ENCODE results near the gene MYL6. TPM values are rescaled to one million over a fixed set of nuclear protein-coding genes. Genes with fewer than 3 reads are reported as not detected.

MYL6 gene
- total and polyA plus RNA-seq, 2 donors (not counting 3 experiments of a cell fraction or from before 2014, with no cell fraction given) = 2,543 to 8,470 TPM

DNA sequence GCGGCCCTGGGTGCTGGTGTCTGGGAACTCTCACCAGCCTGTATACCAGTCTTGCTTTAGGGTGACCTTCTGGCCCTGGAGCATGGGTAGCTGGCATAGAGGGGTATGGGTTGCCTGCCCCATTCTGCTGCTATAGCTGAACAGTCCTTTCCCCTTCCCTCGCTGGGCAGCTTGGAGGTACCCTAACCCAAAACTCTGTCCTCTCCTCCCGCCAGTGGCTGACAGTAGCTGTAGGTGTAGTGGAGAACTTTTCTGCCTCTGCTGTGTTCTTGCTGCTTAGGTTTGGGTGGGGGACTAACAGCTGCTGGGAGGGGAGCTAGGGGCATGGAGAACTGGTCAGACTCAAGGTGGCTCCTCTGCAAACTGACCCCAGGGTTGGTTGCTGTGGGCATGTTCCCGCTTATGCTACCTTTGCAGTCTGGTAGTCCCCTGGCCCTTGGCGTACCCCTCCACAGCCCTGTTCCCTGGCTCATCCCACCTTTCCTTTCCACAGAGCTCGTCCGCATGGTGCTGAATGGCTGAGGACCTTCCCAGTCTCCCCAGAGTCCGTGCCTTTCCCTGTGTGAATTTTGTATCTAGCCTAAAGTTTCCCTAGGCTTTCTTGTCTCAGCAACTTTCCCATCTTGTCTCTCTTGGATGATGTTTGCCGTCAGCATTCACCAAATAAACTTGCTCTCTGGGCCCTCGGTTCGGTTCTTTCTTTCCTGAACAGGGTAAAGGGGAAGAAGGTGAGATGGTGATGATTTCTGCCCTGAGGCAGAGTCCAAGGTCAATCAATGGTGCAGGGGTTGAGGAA lies 2.9 kb downstream of the MYL6 start:
- BruUV-seq (replicated peaks) = no TSS peak
- CTCF ChIA-PET = interaction anchor here (1.0 to 3.3 kb wide), 6 partner anchors 20 to 43 kb away, joined by 4 to 16 read pairs (median 10); partner anchors contain the start of genes ESYT1, SMARCC2 and ZC3H10
- intact Hi-C loops (cut with micrococcal nuclease) (loop anchor here (1.0 kb wide), 2 partner anchors 35 to 42 kb away; no protein-coding TSS in a partner anchor), dilution Hi-C loops (cut with MboI; ENCODE audit: extremely low pct_ligation_motif_present, low sequenced_read_pairs) (no loop called here)
- H3K4me2 ChIP-seq (ENCODE audit: insufficient read depth, low read length) = peak overlapping the region; percentile 96
- H3K9me1 ChIP-seq (replicated peaks; ENCODE audit: control insufficient read depth, extremely low read depth, insufficient read depth, low read length) = no peaks in the 10 kb centered on the region
- peaks cover 18 to 38% of the 10 kb centered on the region in 2 experiments for H3K36me3 ChIP-seq (ENCODE audit: control insufficient read depth in 2 of 2, extremely low read depth in 1 of 2, insufficient read depth in 2 of 2, low read length in 2 of 2)
- peaks cover 33% of the 10 kb centered on the region for H3K79me2 ChIP-seq (ENCODE audit: control insufficient read depth, insufficient read depth, low read length)
- H3K27me3 ChIP-seq (ENCODE audit: control insufficient read depth in 2 of 2, insufficient read depth in 2 of 2, low read length in 2 of 2) = no peaks in the 10 kb centered on the region
- POLR2A ChIA-PET = interaction anchor here (1.0 to 3.9 kb wide), 5 partner anchors 17 to 57 kb away, joined by 4 to 23 read pairs (median 8); partner anchors contain the start of genes ESYT1, PA2G4 and SMARCC2
- H2AFZ ChIP-seq (ENCODE audit: low read depth, low read length) = no peak overlapping the region
- H3K4me1 ChIP-seq (ENCODE audit: control insufficient read depth, extremely low read depth, insufficient read depth, low read length) = peaks cover 22% of the 10 kb centered on the region
- no peak for DNase-seq (ENCODE audit: low read depth, low spot score)
- H3K4me3 ChIP-seq (replicated peaks in 1 of 3; ENCODE audit: insufficient read depth in 1 of 3, low read depth in 1 of 3, low read length in 3 of 3) = peak overlapping the region in 2 of 3 experiments; percentile 78 to 98
- peak overlapping the region; percentile 61 for H3K9ac ChIP-seq (replicated peaks; ENCODE audit: extremely low read depth, insufficient read depth, low read length)
- H4K20me1 ChIP-seq (replicated peaks; ENCODE audit: control insufficient read depth, extremely low read depth, insufficient read depth, low read length) = no peaks in the 10 kb centered on the region
- H3K27ac ChIP-seq (ENCODE audit: insufficient read depth, low read depth, low read length) = peak overlapping the region; percentile 87
- TF ChIP-seq, protein P1, sequence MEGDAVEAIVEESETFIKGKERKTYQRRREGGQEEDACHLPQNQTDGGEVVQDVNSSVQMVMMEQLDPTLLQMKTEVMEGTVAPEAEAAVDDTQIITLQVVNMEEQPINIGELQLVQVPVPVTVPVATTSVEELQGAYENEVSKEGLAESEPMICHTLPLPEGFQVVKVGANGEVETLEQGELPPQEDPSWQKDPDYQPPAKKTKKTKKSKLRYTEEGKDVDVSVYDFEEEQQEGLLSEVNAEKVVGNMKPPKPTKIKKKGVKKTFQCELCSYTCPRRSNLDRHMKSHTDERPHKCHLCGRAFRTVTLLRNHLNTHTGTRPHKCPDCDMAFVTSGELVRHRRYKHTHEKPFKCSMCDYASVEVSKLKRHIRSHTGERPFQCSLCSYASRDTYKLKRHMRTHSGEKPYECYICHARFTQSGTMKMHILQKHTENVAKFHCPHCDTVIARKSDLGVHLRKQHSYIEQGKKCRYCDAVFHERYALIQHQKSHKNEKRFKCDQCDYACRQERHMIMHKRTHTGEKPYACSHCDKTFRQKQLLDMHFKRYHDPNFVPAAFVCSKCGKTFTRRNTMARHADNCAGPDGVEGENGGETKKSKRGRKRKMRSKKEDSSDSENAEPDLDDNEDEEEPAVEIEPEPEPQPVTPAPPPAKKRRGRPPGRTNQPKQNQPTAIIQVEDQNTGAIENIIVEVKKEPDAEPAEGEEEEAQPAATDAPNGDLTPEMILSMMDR (IDR thresholded peaks at IDR 0.05; ENCODE audit: extremely low read depth in 1 of 2, insufficient read depth in 1 of 2, low read depth in 1 of 2, low read length in 2 of 2) = no peak
- TF ChIP-seq POLR2A (IDR thresholded peaks at IDR 0.05; ENCODE audit: low read depth, low read length) (no peak), POLR2AphosphoS5 (IDR thresholded peaks at IDR 0.05; ENCODE audit: insufficient read depth, low read depth, low read length) (no peak), JUN (IDR thresholded peaks at IDR 0.05; ENCODE audit: borderline replicate concordance, insufficient read depth, insufficient read length, low read depth) (no peak), FOS (IDR thresholded peaks at IDR 0.05; ENCODE audit: borderline replicate concordance, insufficient read depth, low read length) (no peak)
- TF ChIP-seq, protein P2, sequence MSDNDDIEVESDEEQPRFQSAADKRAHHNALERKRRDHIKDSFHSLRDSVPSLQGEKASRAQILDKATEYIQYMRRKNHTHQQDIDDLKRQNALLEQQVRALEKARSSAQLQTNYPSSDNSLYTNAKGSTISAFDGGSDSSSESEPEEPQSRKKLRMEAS (IDR thresholded peaks at IDR 0.05; ENCODE audit: insufficient read depth, insufficient read length) = no peak
- peak; percentile 47 for FAIRE-seq
- H3K9me3 ChIP-seq (replicated peaks; ENCODE audit: control insufficient read depth, insufficient read depth, low read length) = no peaks in the 10 kb centered on the region
